Upper lobe of left lung (tissue), 4 donors: ENCODE measurements around the gene TRHDE.

Experiments
- CTCF ChIP-seq, 6 experiments: fragments of 450-650 bp in 4 of 6; fragments of 200-600 bp in 2 of 6; sonication (generic) in 2 of 6; IDR thresholded peaks; one replicate each; pipeline ENCODE4 v1.5.1; 2016 to 2019; ENCODE audit warnings: antibody characterized with exemption in 6 of 6
- POLR2A ChIP-seq, 4 donors: fragments of 450-650 bp; IDR thresholded peaks; one replicate each; pipeline ENCODE4 v1.5.1; 2016 to 2017; ENCODE audit warnings: antibody characterized with exemption in 4 of 4, mild to moderate bottlenecking in 2 of 4

GRCh38 chr12:72337946-72338345, 65.8 kb downstream of the TRHDE start:
- TF ChIP-seq CTCF (IDR thresholded peaks at IDR 0.05) (no peak), POLR2A (IDR thresholded peaks at IDR 0.05) (no peak)
